ENCODE results near the gene FRMD8.

GRCh38 chr11:65380460-65381119, 5.8 kb upstream of the FRMD8 start:
- TF ChIP-seq POLR2A (IDR thresholded peaks at IDR 0.05; ENCODE audit: low read length) (no peak), GATA1 (IDR thresholded peaks at IDR 0.05; ENCODE audit: low read depth, low read length) (no peak)

Data from erythroblast (primary cell).